ENCODE results near the gene PTX4.

The PTX4 gene

GRCh38 chr16:1503110-1503955, 14.6 kb upstream of the PTX4 start:
- no peak overlapping the region for H3K9ac ChIP-seq (ENCODE audit: low read length)
- H3K27ac ChIP-seq (ENCODE audit: low read depth, low read length), result no peak overlapping the region
- H3K36me3 ChIP-seq (ENCODE audit: control insufficient read depth, insufficient read depth, low read length), result peaks cover 26% of the 10 kb centered on the region
- H3K4me3 ChIP-seq (ENCODE audit: low read length), result no peak overlapping the region
- H3K27me3 ChIP-seq (ENCODE audit: control insufficient read depth, insufficient read depth, low read length), result no peaks in the 10 kb centered on the region
- no peaks in the 10 kb centered on the region for H3K4me1 ChIP-seq (ENCODE audit: control insufficient read depth, insufficient read depth, low read length)

GRCh38 chr16:1502092-1503004, 13.6 kb upstream of the PTX4 start:
- Histone ChIP-seq H3K27me3 (ENCODE audit: control insufficient read depth, insufficient read depth, low read length) (no peaks in the 10 kb centered on the region), H3K4me1 (ENCODE audit: control insufficient read depth, insufficient read depth, low read length) (no peaks in the 10 kb centered on the region), H3K9ac (ENCODE audit: low read length) (no peak overlapping the region), H3K27ac (ENCODE audit: low read depth, low read length) (no peak overlapping the region), H3K4me3 (ENCODE audit: low read length) (no peak overlapping the region), H3K36me3 (ENCODE audit: control insufficient read depth, insufficient read depth, low read length) (peaks cover 29% of the 10 kb centered on the region)

- peaks cover 36% of the 10 kb centered on the region for H3K36me3 ChIP-seq (ENCODE audit: control insufficient read depth, insufficient read depth, low read length)
- H3K4me1 ChIP-seq (ENCODE audit: control insufficient read depth, insufficient read depth, low read length), result no peaks in the 10 kb centered on the region
- no peaks in the 10 kb centered on the region for H3K27me3 ChIP-seq (ENCODE audit: control insufficient read depth, insufficient read depth, low read length)
- H3K9ac ChIP-seq (ENCODE audit: low read length), result no peak overlapping the region
- no peak overlapping the region for H3K4me3 ChIP-seq (ENCODE audit: low read length)
- no peak overlapping the region for H3K27ac ChIP-seq (ENCODE audit: low read depth, low read length)
Observed at GRCh38 chr16:1501630-1502029, 12.9 kb upstream of the PTX4 start.

- Histone ChIP-seq H3K36me3 (ENCODE audit: control insufficient read depth, insufficient read depth, low read length) (peaks cover 37% of the 10 kb centered on the region), H3K9ac (ENCODE audit: low read length) (no peak overlapping the region), H3K27me3 (ENCODE audit: control insufficient read depth, insufficient read depth, low read length) (no peaks in the 10 kb centered on the region), H3K4me3 (ENCODE audit: low read length) (no peak overlapping the region), H3K4me1 (ENCODE audit: control insufficient read depth, insufficient read depth, low read length) (no peaks in the 10 kb centered on the region), H3K27ac (ENCODE audit: low read depth, low read length) (no peak overlapping the region)
Observed at GRCh38 chr16:1500465-1501150, 11.9 kb upstream of the PTX4 start.

GRCh38 chr16:1499756-1500464, 11.2 kb upstream of the PTX4 start:
- H3K9ac ChIP-seq (ENCODE audit: low read length), result no peak overlapping the region
- peaks cover 37% of the 10 kb centered on the region for H3K36me3 ChIP-seq (ENCODE audit: control insufficient read depth, insufficient read depth, low read length)
- no peaks in the 10 kb centered on the region for H3K4me1 ChIP-seq (ENCODE audit: control insufficient read depth, insufficient read depth, low read length)

GRCh38 chr16:1498899-1499676, 10.3 kb upstream of the PTX4 start:
- Histone ChIP-seq H3K27me3 (ENCODE audit: control insufficient read depth, insufficient read depth, low read length) (no peaks in the 10 kb centered on the region), H3K4me1 (ENCODE audit: control insufficient read depth, insufficient read depth, low read length) (peaks cover 2% of the 10 kb centered on the region), H3K27ac (ENCODE audit: low read depth, low read length) (no peak overlapping the region), H3K9ac (ENCODE audit: low read length) (no peak overlapping the region), H3K36me3 (ENCODE audit: control insufficient read depth, insufficient read depth, low read length) (peaks cover 41% of the 10 kb centered on the region), H3K4me3 (ENCODE audit: low read length) (no peak overlapping the region)

More at GRCh38 chr16:1499756-1500464, 11.2 kb upstream of the PTX4 start:
- Histone ChIP-seq H3K27ac (ENCODE audit: low read depth, low read length) (no peak overlapping the region), H3K27me3 (ENCODE audit: control insufficient read depth, insufficient read depth, low read length) (no peaks in the 10 kb centered on the region), H3K4me3 (ENCODE audit: low read length) (no peak overlapping the region)

- Histone ChIP-seq H3K36me3 (ENCODE audit: control insufficient read depth, insufficient read depth, low read length) (peaks cover 28% of the 10 kb centered on the region), H3K27me3 (ENCODE audit: control insufficient read depth, insufficient read depth, low read length) (no peaks in the 10 kb centered on the region), H3K27ac (ENCODE audit: low read depth, low read length) (no peak overlapping the region), H3K4me3 (ENCODE audit: low read length) (no peak overlapping the region), H3K4me1 (ENCODE audit: control insufficient read depth, insufficient read depth, low read length) (peaks cover 12% of the 10 kb centered on the region), H3K9ac (ENCODE audit: low read length) (no peak overlapping the region)
Observed at GRCh38 chr16:1497014-1497598, 8.4 kb upstream of the PTX4 start.

- Histone ChIP-seq H3K36me3 (ENCODE audit: control insufficient read depth, insufficient read depth, low read length) (peaks cover 22% of the 10 kb centered on the region), H3K27ac (ENCODE audit: low read depth, low read length) (no peak overlapping the region), H3K4me1 (ENCODE audit: control insufficient read depth, insufficient read depth, low read length) (peaks cover 12% of the 10 kb centered on the region), H3K27me3 (ENCODE audit: control insufficient read depth, insufficient read depth, low read length) (no peaks in the 10 kb centered on the region), H3K4me3 (ENCODE audit: low read length) (no peak overlapping the region), H3K9ac (ENCODE audit: low read length) (no peak overlapping the region)
Observed at GRCh38 chr16:1496464-1496863, 7.7 kb upstream of the PTX4 start.

- no peak overlapping the region for H3K4me3 ChIP-seq (ENCODE audit: low read length)
Observed at GRCh38 chr16:1495889-1496262, 7.1 kb upstream of the PTX4 start.

GRCh38 chr16:1495211-1495888, 6.6 kb upstream of the PTX4 start:
- no peak overlapping the region for H3K4me3 ChIP-seq (ENCODE audit: low read length)
- no peak overlapping the region for H3K27ac ChIP-seq (ENCODE audit: low read depth, low read length)
- peaks cover 12% of the 10 kb centered on the region for H3K4me1 ChIP-seq (ENCODE audit: control insufficient read depth, insufficient read depth, low read length)
- peaks cover 18% of the 10 kb centered on the region for H3K36me3 ChIP-seq (ENCODE audit: control insufficient read depth, insufficient read depth, low read length)
- no peaks in the 10 kb centered on the region for H3K27me3 ChIP-seq (ENCODE audit: control insufficient read depth, insufficient read depth, low read length)
- no peak overlapping the region for H3K9ac ChIP-seq (ENCODE audit: low read length)

More at GRCh38 chr16:1495889-1496262, 7.1 kb upstream of the PTX4 start:
- Histone ChIP-seq H3K27ac (ENCODE audit: low read depth, low read length) (no peak overlapping the region), H3K4me1 (ENCODE audit: control insufficient read depth, insufficient read depth, low read length) (peaks cover 12% of the 10 kb centered on the region), H3K27me3 (ENCODE audit: control insufficient read depth, insufficient read depth, low read length) (no peaks in the 10 kb centered on the region), H3K9ac (ENCODE audit: low read length) (no peak overlapping the region), H3K36me3 (ENCODE audit: control insufficient read depth, insufficient read depth, low read length) (peaks cover 18% of the 10 kb centered on the region)
